GM21526 (cell line): ENCODE measurements around the gene FAF1.

Source experiments
- ATAC-seq: cut with Tn5 transposase; IDR thresholded peaks from one replicate; pipeline ENCODE4 v1.9.1; 2021; ENCODE audit warnings: moderate library complexity; ENCODE audit not compliant: unreplicated experiment, low FRiP score

Gene FAF1

GRCh38 chr1:50471967-50472366, 488.1 kb downstream of the FAF1 start:
- no peak for ATAC-seq

GRCh38 chr1:50462964-50463363, 497.1 kb downstream of the FAF1 start:
- ATAC-seq: no peak

- no peak for ATAC-seq
These were observed 501.6 kb downstream of the FAF1 start for GRCh38 chr1:50458507-50458906.

GRCh38 chr1:50454911-50455310, 505.2 kb downstream of the FAF1 start:
- no peak for ATAC-seq

GRCh38 chr1:50453266-50453665, 506.8 kb downstream of the FAF1 start:
- no peak for ATAC-seq

- no peak for ATAC-seq
These were observed 507.4 kb downstream of the FAF1 start for GRCh38 chr1:50452700-50453099.

GRCh38 chr1:50450861-50451653, 509.0 kb downstream of the FAF1 start:
- ATAC-seq: no peak

- ATAC-seq: no peak
These were observed 512.1 kb downstream of the FAF1 start for GRCh38 chr1:50447961-50448360.

- ATAC-seq: no peak
These were observed 518.9 kb downstream of the FAF1 start for GRCh38 chr1:50441183-50441582.

GRCh38 chr1:50438945-50439344, 521.1 kb downstream of the FAF1 start:
- ATAC-seq: no peak

GRCh38 chr1:50436489-50436888, 523.6 kb downstream of the FAF1 start:
- ATAC-seq: no peak

GRCh38 chr1:50430010-50430405, 530.1 kb downstream of the FAF1 start:
- ATAC-seq: no peak

GRCh38 chr1:50427818-50428779, 532.0 kb downstream of the FAF1 start:
- no peak for ATAC-seq

GRCh38 chr1:50427086-50427817, 532.8 kb downstream of the FAF1 start:
- no peak for ATAC-seq

GRCh38 chr1:50426702-50427085, 533.4 kb downstream of the FAF1 start:
- ATAC-seq: no peak

GRCh38 chr1:50426108-50426700, 533.9 kb downstream of the FAF1 start:
- no peak for ATAC-seq

- no peak for ATAC-seq
These were observed 534.5 kb downstream of the FAF1 start for GRCh38 chr1:50425376-50426107.

GRCh38 chr1:50424884-50425375, 535.1 kb downstream of the FAF1 start:
- ATAC-seq: no peak

- no peak for ATAC-seq
These were observed 535.8 kb downstream of the FAF1 start for GRCh38 chr1:50424045-50424883.
